Keratinocyte (primary cell): ENCODE results near the gene TRIM38. TPM values are rescaled to one million over a fixed set of nuclear protein-coding genes. Genes with fewer than 3 reads are reported as not detected.
"Not testable (repeated sequence)": the region's sequence is repeated elsewhere in the genome, so short reads cannot be mapped to it uniquely, and the experiment has no call there.

ENCODE experiments used
- DNase-seq: peaks from one replicate; pipeline ENCODE4 v3.0.0-alpha.2; 2011; ENCODE audit warnings: low read depth, missing footprints, low spot score
- FAIRE-seq: peaks from 2 replicates; lab custom pipeline; 2011; peaks lifted over from hg19 to GRCh38; lab: Jason Lieb, UNC
- H2AFZ ChIP-seq: 2 replicates; pipeline ENCODE4 v1.6.0; 2012; ENCODE audit warnings: low read length, control low read depth, inconsistent platforms; ENCODE audit not compliant: control insufficient read depth
- H3K27ac ChIP-seq: 2 replicates; pipeline ENCODE4 v1.5.1; 2011; ENCODE audit warnings: low read length; ENCODE audit not compliant: control insufficient read depth, insufficient read depth
- H3K27me3 ChIP-seq: 3 replicates; pipeline ENCODE4 v1.6.0; 2011; ENCODE audit warnings: low read length; ENCODE audit not compliant: control insufficient read depth, insufficient read depth; ENCODE audit errors: extremely low read depth
- H3K36me3 ChIP-seq, 2 experiments: 2 replicates in 1 of 2; 3 replicates in 1 of 2; pipeline ENCODE4 v1.5.1; 2011; ENCODE audit warnings: low read length in 2 of 2, mild to moderate bottlenecking in 1 of 2; ENCODE audit not compliant: control insufficient read depth in 2 of 2, insufficient read depth in 2 of 2; ENCODE audit errors: extremely low read depth in 1 of 2
- H3K4me1 ChIP-seq: 3 replicates; pipeline ENCODE4 v1.5.1; 2011; ENCODE audit warnings: low read length; ENCODE audit not compliant: control insufficient read depth, insufficient read depth; ENCODE audit errors: extremely low read depth
- H3K4me2 ChIP-seq: 3 replicates; pipeline ENCODE4 v1.6.0; 2011; ENCODE audit warnings: low read depth, low read length; ENCODE audit not compliant: control insufficient read depth, insufficient read depth; ENCODE audit errors: extremely low read depth
- H3K4me3 ChIP-seq, 3 experiments: fragments of 200-600 bp in 1 of 3; sonication (generic) in 1 of 3; 2 replicates in 2 of 3; 3 replicates in 1 of 3; pipeline ENCODE4 v1.5.1; 2011 to 2016; ENCODE audit warnings: low read length in 3 of 3, mild to moderate bottlenecking in 3 of 3, control low read depth in 2 of 3, inconsistent platforms in 1 of 3, low read depth in 1 of 3, mixed read lengths in 1 of 3, mixed run types in 1 of 3, moderate library complexity in 1 of 3; ENCODE audit not compliant: control insufficient read depth in 2 of 3, insufficient read depth in 2 of 3; ENCODE audit errors: extremely low read depth in 1 of 3
- H3K79me2 ChIP-seq: 2 replicates; pipeline ENCODE4 v1.6.0; 2012; ENCODE audit warnings: low read length; ENCODE audit not compliant: control insufficient read depth, insufficient read depth
- H3K9ac ChIP-seq: 3 replicates; pipeline ENCODE4 v1.6.0; 2011; ENCODE audit warnings: low read length; ENCODE audit not compliant: control insufficient read depth, insufficient read depth; ENCODE audit errors: extremely low read depth
- H3K9me1 ChIP-seq: 3 replicates; pipeline ENCODE4 v1.6.0; 2011; ENCODE audit warnings: low read length; ENCODE audit not compliant: control insufficient read depth, insufficient read depth; ENCODE audit errors: extremely low read depth
- H3K9me3 ChIP-seq: 2 replicates; pipeline ENCODE4 v1.5.1; 2012; ENCODE audit warnings: low read depth, low read length; ENCODE audit not compliant: control insufficient read depth
- H4K20me1 ChIP-seq: 3 replicates; pipeline ENCODE4 v1.6.0; 2011; ENCODE audit warnings: low read length; ENCODE audit not compliant: control insufficient read depth, insufficient read depth; ENCODE audit errors: extremely low read depth
- EZH2 ChIP-seq: IDR thresholded peaks from one replicate; pipeline ENCODE4 v1.6.1; 2012; ENCODE audit warnings: inconsistent platforms, mild to moderate bottlenecking, low read length, moderate library complexity
- dilution Hi-C: fragments of 300-500 bp; cut with MboI; formaldehyde crosslinking; loops from one replicate; pipeline ENCODE4 v1.7.0; 2020; ENCODE audit warnings: low sequenced_read_pairs; ENCODE audit not compliant: extremely low pct_ligation_motif_present
- polyA plus RNA-seq, 5 experiments: library from polyadenylated mRNA; depleted of rRNA in 3 of 5; stranded (reverse) in 3 of 5; stranded (forward) in 1 of 5; unstranded in 1 of 5; fragments of >200 nt; gene quantifications; 1 replicate in 1 of 5; 2 replicates in 3 of 5; 3 replicates in 1 of 5; pipeline versions ENCODE4 v1.2.1 to v1.2.3, GENCODE V29; 2011 to 2012; ENCODE audit warnings: missing spikeins in 2 of 5, low read depth in 1 of 5, low replicate concordance in 1 of 5
- TF ChIP-seq, protein P1 (sequence below), 3 experiments: IDR thresholded peaks in 1 of 3; conservative IDR thresholded peaks in 1 of 3; optimal IDR thresholded peaks in 1 of 3; 2 replicates in 2 of 3; 3 replicates in 1 of 3; pipeline versions ENCODE3 to v1.5.1; 2011; ENCODE audit warnings: low read length in 3 of 3, mild to moderate bottlenecking in 3 of 3, moderate library complexity in 2 of 3, control low read depth in 1 of 3, inconsistent platforms in 1 of 3; ENCODE audit not compliant: insufficient read depth in 2 of 3; ENCODE audit errors: extremely low read depth in 1 of 3

Gene TRIM38
- polyA plus RNA-seq, 1 donor (not counting 4 experiments of a cell fraction or from before 2014, with no cell fraction given), result 7.8 TPM

GRCh38 chr6:25998379-25998778 lies 35.8 kb downstream of the TRIM38 start:
- no peaks in the 10 kb centered on the region for H3K27me3 ChIP-seq
- DNase-seq, result no peak

DNA sequence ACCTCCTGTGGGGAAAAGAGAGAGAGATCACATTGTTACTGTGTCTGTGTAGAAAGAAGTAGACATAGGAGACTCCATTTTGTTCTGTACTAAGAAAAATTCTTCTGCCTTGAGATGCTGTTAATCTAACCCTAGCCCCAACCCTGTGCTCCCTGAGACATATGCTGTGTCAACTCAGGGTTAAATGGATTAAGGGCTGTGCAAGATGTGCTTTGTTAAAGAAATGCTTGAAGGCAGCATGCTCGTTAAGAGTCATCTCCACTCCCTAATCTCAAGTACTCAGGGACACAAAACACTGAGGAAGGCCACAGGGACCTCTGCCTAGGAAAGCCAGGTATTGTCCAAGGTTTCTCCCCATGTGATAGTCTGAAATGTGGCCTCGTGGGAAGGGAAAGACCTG lies 36.6 kb downstream of the TRIM38 start:
- H2AFZ ChIP-seq, DNase-seq, dilution Hi-C loops, H3K9ac ChIP-seq, H3K9me3 ChIP-seq, H3K9me1 ChIP-seq, H3K4me1 ChIP-seq, H3K36me3 ChIP-seq, H4K20me1 ChIP-seq, H3K79me2 ChIP-seq, H3K4me2 ChIP-seq, H3K27me3 ChIP-seq, H3K27ac ChIP-seq, H3K4me3 ChIP-seq, FAIRE-seq: not testable (repeated sequence)

More at GRCh38 chr6:25998379-25998778, 35.8 kb downstream of the TRIM38 start:
- TF ChIP-seq EZH2, result no peak
- TF ChIP-seq, protein P1, sequence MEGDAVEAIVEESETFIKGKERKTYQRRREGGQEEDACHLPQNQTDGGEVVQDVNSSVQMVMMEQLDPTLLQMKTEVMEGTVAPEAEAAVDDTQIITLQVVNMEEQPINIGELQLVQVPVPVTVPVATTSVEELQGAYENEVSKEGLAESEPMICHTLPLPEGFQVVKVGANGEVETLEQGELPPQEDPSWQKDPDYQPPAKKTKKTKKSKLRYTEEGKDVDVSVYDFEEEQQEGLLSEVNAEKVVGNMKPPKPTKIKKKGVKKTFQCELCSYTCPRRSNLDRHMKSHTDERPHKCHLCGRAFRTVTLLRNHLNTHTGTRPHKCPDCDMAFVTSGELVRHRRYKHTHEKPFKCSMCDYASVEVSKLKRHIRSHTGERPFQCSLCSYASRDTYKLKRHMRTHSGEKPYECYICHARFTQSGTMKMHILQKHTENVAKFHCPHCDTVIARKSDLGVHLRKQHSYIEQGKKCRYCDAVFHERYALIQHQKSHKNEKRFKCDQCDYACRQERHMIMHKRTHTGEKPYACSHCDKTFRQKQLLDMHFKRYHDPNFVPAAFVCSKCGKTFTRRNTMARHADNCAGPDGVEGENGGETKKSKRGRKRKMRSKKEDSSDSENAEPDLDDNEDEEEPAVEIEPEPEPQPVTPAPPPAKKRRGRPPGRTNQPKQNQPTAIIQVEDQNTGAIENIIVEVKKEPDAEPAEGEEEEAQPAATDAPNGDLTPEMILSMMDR (optimal IDR thresholded peaks at IDR 0.05 in 1 of 3, IDR thresholded peaks at IDR 0.05 in 1 of 3, conservative IDR thresholded peaks at IDR 0.05 in 1 of 3; ENCODE audit: extremely low read depth in 1 of 3, insufficient read depth in 2 of 3, low read length in 3 of 3), result no peak
- Histone ChIP-seq H3K27ac (no peak overlapping the region), H3K9me3 (no peaks in the 10 kb centered on the region), H3K9ac (no peak overlapping the region), H3K36me3 (peaks cover 0 to 3% of the 10 kb centered on the region in 2 experiments), H3K4me1 (peaks cover 14% of the 10 kb centered on the region), H3K4me2 (no peak overlapping the region), H2AFZ (no peak overlapping the region), H3K9me1 (no peaks in the 10 kb centered on the region), H4K20me1 (no peaks in the 10 kb centered on the region), H3K79me2 (peaks cover 2% of the 10 kb centered on the region), H3K4me3 (no peak overlapping the region)
- peak; percentile 83 for FAIRE-seq
- dilution Hi-C loops, result no loop called here
